Activated naive CD8-positive, alpha-beta T cell treated with anti-CD3 and anti-CD28 coated beads, Interleukin-2, amount 50 U/mL, for 16 hours (primary cell): ENCODE results near the gene LMF1.
"Not testable (repeated sequence)": the region's sequence is repeated elsewhere in the genome, so short reads cannot be mapped to it uniquely, and the experiment has no call there.

Experiments
- DNase-seq: peaks from one replicate; pipeline ENCODE4 v3.0.0-alpha.2; 2020; ENCODE audit warnings: low read depth, low spot score

Gene LMF1

GRCh38 chr16:850668-851067 lies 120.1 kb downstream of the LMF1 start:
- no peak for DNase-seq

GRCh38 chr16:848510-849253 lies 122.1 kb downstream of the LMF1 start:
- DNase-seq, result no peak

- DNase-seq, result no peak
Measured at GRCh38 chr16:847681-848445, 122.9 kb downstream of the LMF1 start.

GRCh38 chr16:847151-847550 lies 123.6 kb downstream of the LMF1 start:
- no peak for DNase-seq

GRCh38 chr16:845351-845745 lies 125.4 kb downstream of the LMF1 start:
- no peak for DNase-seq

GRCh38 chr16:844638-845350 lies 126.0 kb downstream of the LMF1 start:
- DNase-seq, result no peak

- no peak for DNase-seq
Measured at GRCh38 chr16:843771-844170, 127.0 kb downstream of the LMF1 start.

- no peak for DNase-seq
Measured at GRCh38 chr16:842711-843560, 127.8 kb downstream of the LMF1 start.

GRCh38 chr16:842061-842476 lies 128.7 kb downstream of the LMF1 start:
- DNase-seq, result no peak

GRCh38 chr16:841455-842060 lies 129.2 kb downstream of the LMF1 start:
- no peak for DNase-seq

GRCh38 chr16:840561-841454 lies 130.0 kb downstream of the LMF1 start:
- DNase-seq, result no peak

GRCh38 chr16:839643-840408 lies 131.0 kb downstream of the LMF1 start:
- DNase-seq, result no peak

GRCh38 chr16:838741-839140 lies 132.0 kb downstream of the LMF1 start:
- no peak for DNase-seq

GRCh38 chr16:836822-837221 lies 134.0 kb downstream of the LMF1 start:
- DNase-seq, result not testable (repeated sequence)

- DNase-seq, result no peak
Measured at GRCh38 chr16:836221-836620, 134.6 kb downstream of the LMF1 start.

GRCh38 chr16:835373-835772 lies 135.4 kb downstream of the LMF1 start:
- no peak for DNase-seq

- DNase-seq, result no peak
Measured at GRCh38 chr16:833411-833810, 137.4 kb downstream of the LMF1 start.

- no peak for DNase-seq
Measured at GRCh38 chr16:832652-833336, 138.0 kb downstream of the LMF1 start.
